ENCODE measurements around the gene C1orf50. TPM values are rescaled to one million over a fixed set of nuclear protein-coding genes. Genes with fewer than 3 reads are reported as not detected.

The C1orf50 gene
- 4.9 and 5.9 TPM in 2 replicates for total RNA-seq

GRCh38 chr1:42766741-42767509, at the start of gene C1orf50, which contains the start of gene P3H1:
Gene C1orf50 (plus strand): TSS chr1:42767249. CDS start chr1:42767312, 63 bp downstream.
Gene P3H1 (minus strand): TSS chr1:42767028. CDS start chr1:42766971, 57 bp downstream.

GRCh38 chr1:42739753-42740700, 27.0 kb upstream of the C1orf50 start, which contains the start of gene CLDN19:
Gene CLDN19 (minus strand): TSS chr1:42740236. CDS start chr1:42740063, 173 bp downstream.

GRCh38 chr1:42784946-42785693, 18.1 kb downstream of the C1orf50 start, which contains the start of gene TMEM269:
Gene TMEM269 (plus strand): TSS chr1:42784991. CDS start chr1:42789894, 4,903 bp downstream.

GRCh38 chr1:42816585-42817439, 49.8 kb downstream of the C1orf50 start, which contains the start of the genes ERMAP and SVBP:
Gene ERMAP (plus strand): TSS chr1:42817122. CDS start chr1:42830449, 13,327 bp downstream.
Gene SVBP (minus strand): TSS chr1:42817397. CDS start chr1:42816544, 853 bp downstream.

Other genes with a start within 250 kb of the C1orf50 start
- gene PPIH, start 108.8 kb upstream of the C1orf50 start, total RNA-seq, result 28.4 and 40.8 TPM in 2 replicates
- 645 and 748 TPM in 2 replicates for gene YBX1, start 84.8 kb upstream of the C1orf50 start, total RNA-seq
- not detected in 2 replicates for gene CLDN19, start 27.0 kb upstream of the C1orf50 start, total RNA-seq
- gene P3H1, start 221 bp upstream of the C1orf50 start, total RNA-seq, result 120 and 159 TPM in 2 replicates
- gene TMEM269, start 17.7 kb downstream of the C1orf50 start, total RNA-seq, result not detected in 2 replicates
- 7.8 and 10.5 TPM in 2 replicates for gene ERMAP, start 49.9 kb downstream of the C1orf50 start, total RNA-seq
- gene SVBP, start 50.1 kb downstream of the C1orf50 start, total RNA-seq, result 17.6 and 25.2 TPM in 2 replicates
- 5.9 and 6.2 TPM in 2 replicates for gene ZNF691, start 79.4 kb downstream of the C1orf50 start, total RNA-seq
- 60.3 and 86.9 TPM in 2 replicates for gene SLC2A1, start 191.6 kb downstream of the C1orf50 start, total RNA-seq

All from vein endothelial cell (primary cell).